Neural cell (in vitro differentiated cells): ENCODE measurements around the gene CADPS2. TPM values are rescaled to one million over a fixed set of nuclear protein-coding genes. Genes with fewer than 3 reads are reported as not detected.
A peak's percentile ranks its signal among the peaks of the same experiment; 100 is the strongest.

Experiments used
- H2AFZ ChIP-seq: fragments of 200-600, 300-800 bp; sonication (generic), shearing (Covaris generic); 2 replicates; pipeline ENCODE4 v1.6.0; 2014; ENCODE audit warnings: low read depth, mild to moderate bottlenecking, antibody characterized with exemption, low read length, moderate library complexity
- H3F3A ChIP-seq: fragments of 200-600 bp; shearing (Covaris generic); 2 replicates; pipeline ENCODE4 v1.6.1; 2016; ENCODE audit warnings: mild to moderate bottlenecking, moderate library complexity, mixed read lengths, antibody characterized with exemption, low read length; ENCODE audit not compliant: insufficient read depth, poor library complexity, severe bottlenecking
- H3K27ac ChIP-seq: fragments of 200-600, 300-800 bp; sonication (generic), shearing (Covaris generic); 2 replicates; pipeline ENCODE4 v1.5.1; 2014; ENCODE audit warnings: mild to moderate bottlenecking, low read length, moderate library complexity
- H3K27me3 ChIP-seq: fragments of 300-800, 200-600 bp; sonication (generic), shearing (Covaris generic); 2 replicates; pipeline ENCODE4 v1.6.0; 2014; ENCODE audit warnings: mild to moderate bottlenecking, low read depth, low read length, moderate library complexity; ENCODE audit not compliant: insufficient read depth
- H3K36me3 ChIP-seq: fragments of 300-800, 200-600 bp; sonication (generic), shearing (Covaris generic); 2 replicates; pipeline ENCODE4 v1.5.1; 2014; ENCODE audit warnings: mild to moderate bottlenecking, antibody characterized with exemption, low read length, moderate library complexity; ENCODE audit not compliant: insufficient read depth
- H3K4me2 ChIP-seq: fragments of 300-800, 200-600 bp; sonication (generic), shearing (Covaris generic); 2 replicates; pipeline ENCODE4 v1.6.0; 2014; ENCODE audit warnings: mild to moderate bottlenecking, low read length
- H3K4me3 ChIP-seq: fragments of 300-800, 200-600 bp; sonication (generic), shearing (Covaris generic); 2 replicates; pipeline ENCODE4 v1.5.1; 2014; ENCODE audit warnings: mild to moderate bottlenecking, low read length, moderate library complexity
- H3K79me2 ChIP-seq: fragments of 200-600 bp; shearing (Covaris generic); replicated peaks from 2 replicates; pipeline ENCODE4 v1.6.0; 2014; ENCODE audit warnings: mild to moderate bottlenecking, low read length, moderate library complexity; ENCODE audit not compliant: insufficient read depth
- H3K9ac ChIP-seq: fragments of 300-800, 200-600 bp; sonication (generic), shearing (Covaris generic); 2 replicates; pipeline ENCODE4 v1.6.1; 2016; ENCODE audit warnings: mild to moderate bottlenecking, low read length, mixed read lengths
- H3K9me2 ChIP-seq: fragments of 200-600 bp; shearing (Covaris generic); 2 replicates; pipeline ENCODE4 v1.6.1; 2016; ENCODE audit warnings: mild to moderate bottlenecking, low read length, mixed read lengths; ENCODE audit not compliant: insufficient read depth
- H3K9me3 ChIP-seq: fragments of 200-600, 300-800 bp; sonication (generic), shearing (Covaris generic); 2 replicates; pipeline ENCODE4 v1.6.1; 2016; ENCODE audit warnings: mild to moderate bottlenecking, mixed run types, low read length, moderate library complexity, mixed read lengths
- H4K20me1 ChIP-seq: fragments of 200-600 bp; shearing (Covaris generic); 2 replicates; pipeline ENCODE4 v1.6.1; 2016; ENCODE audit warnings: mild to moderate bottlenecking, mixed run types; ENCODE audit not compliant: insufficient read depth
- EP300 ChIP-seq: fragments of 450-650 bp; conservative IDR thresholded peaks from 2 replicates; pipeline ENCODE4 v1.6.1; 2014; ENCODE audit warnings: antibody characterized with exemption, mild to moderate bottlenecking, moderate library complexity; ENCODE audit not compliant: poor library complexity, severe bottlenecking
- EZH2 ChIP-seq: fragments of 200-600, 300-800 bp; shearing (Covaris generic), sonication (generic); IDR thresholded peaks from 2 replicates; pipeline ENCODE4 v1.6.1; 2014; ENCODE audit warnings: antibody characterized with exemption, low read length, borderline replicate concordance, mild to moderate bottlenecking; ENCODE audit not compliant: insufficient read depth, poor library complexity, severe bottlenecking
- MXI1 ChIP-seq: fragments of 450-650 bp; conservative IDR thresholded peaks from 2 replicates; pipeline ENCODE4 v1.6.1; 2014; ENCODE audit warnings: antibody characterized with exemption, mild to moderate bottlenecking; ENCODE audit not compliant: poor library complexity, severe bottlenecking
- POLR2AphosphoS5 ChIP-seq: IDR thresholded peaks from 2 replicates; pipeline ENCODE4 v1.6.1; 2012
- RAD21 ChIP-seq: fragments of 450-650 bp; conservative IDR thresholded peaks from 2 replicates; pipeline ENCODE4 v1.6.1; 2014; ENCODE audit warnings: antibody characterized with exemption, mild to moderate bottlenecking, moderate library complexity
- SMC3 ChIP-seq: fragments of 450-650 bp; conservative IDR thresholded peaks from 2 replicates; pipeline ENCODE4 v1.6.1; 2014; ENCODE audit warnings: antibody characterized with exemption, mild to moderate bottlenecking, moderate library complexity; ENCODE audit not compliant: poor library complexity
- TAF1 ChIP-seq: IDR thresholded peaks from 2 replicates; pipeline ENCODE4 v1.6.1; 2012; ENCODE audit warnings: low read depth
- polyA plus RNA-seq: library from polyadenylated mRNA; depleted of rRNA; stranded (reverse); fragments of >200 nt; gene quantifications from 2 replicates; pipeline ENCODE4 v1.2.3, GENCODE V29; 2014
- TF ChIP-seq, protein P1 (sequence below): IDR thresholded peaks from 2 replicates; pipeline ENCODE4 v1.6.1; 2012; ENCODE audit warnings: borderline replicate concordance
- TF ChIP-seq, protein P2 (sequence below): fragments of 450-650 bp; IDR thresholded peaks from 2 replicates; pipeline ENCODE4 v1.5.1; 2014; ENCODE audit warnings: antibody characterized with exemption, mild to moderate bottlenecking, moderate library complexity; ENCODE audit not compliant: poor library complexity, severe bottlenecking

CADPS2 gene
- polyA plus RNA-seq, 1 donor from 2014 or later: 5.9 TPM

DNA sequence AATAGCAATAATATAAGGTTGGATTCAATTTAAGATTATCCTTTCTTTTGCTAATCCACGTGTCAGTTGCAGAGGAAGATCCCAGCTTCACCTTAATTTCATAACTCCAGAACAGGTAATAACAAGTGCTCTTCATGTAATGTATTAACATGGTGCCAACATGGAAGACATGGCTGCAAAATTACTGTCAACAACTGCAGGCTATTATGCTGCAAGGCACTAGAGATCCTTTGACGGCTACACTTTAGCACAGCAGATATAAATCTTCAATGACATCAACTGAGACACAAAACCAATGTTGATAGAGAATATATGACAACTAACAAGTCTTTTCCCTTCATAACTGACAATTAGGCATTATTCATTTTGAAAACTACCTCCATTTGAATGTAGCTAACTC lies 283.5 kb downstream of the CADPS2 start:
- no peak overlapping the region for H3K4me2 ChIP-seq

DNA sequence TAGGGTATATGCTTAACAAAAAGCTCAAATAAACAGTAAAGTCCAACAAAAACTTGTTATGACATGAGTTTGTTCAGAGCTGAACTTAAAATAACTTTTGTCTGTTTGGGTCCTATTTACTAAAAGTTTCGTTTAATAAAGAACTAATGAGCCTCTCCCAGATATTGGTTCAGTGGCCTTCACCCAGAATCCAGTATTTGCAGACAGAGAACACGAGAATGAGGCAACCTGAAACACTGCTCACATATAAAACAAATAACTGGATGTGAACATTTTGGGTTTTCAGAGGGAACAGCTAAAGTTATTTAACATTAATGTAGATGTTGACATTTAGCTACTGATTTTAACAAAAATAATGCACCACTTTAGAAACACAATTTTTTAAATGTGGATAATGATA lies 285.6 kb downstream of the CADPS2 start:
- Histone ChIP-seq H3K27me3 (no peaks in the 10 kb centered on the region), H2AFZ (no peak overlapping the region), H3K4me3 (no peak overlapping the region), H4K20me1 (no peaks in the 10 kb centered on the region), H3K27ac (no peak overlapping the region), H3F3A (no peaks in the 10 kb centered on the region), H3K4me2 (no peak overlapping the region), H3K9ac (no peak overlapping the region), H3K9me3 (no peaks in the 10 kb centered on the region), H3K36me3 (no peaks in the 10 kb centered on the region), H3K79me2 (no peaks in the 10 kb centered on the region), H3K9me2 (no peaks in the 10 kb centered on the region)
- TF ChIP-seq POLR2AphosphoS5: no peak
- no peak for TF ChIP-seq EZH2
- TF ChIP-seq, protein P1, sequence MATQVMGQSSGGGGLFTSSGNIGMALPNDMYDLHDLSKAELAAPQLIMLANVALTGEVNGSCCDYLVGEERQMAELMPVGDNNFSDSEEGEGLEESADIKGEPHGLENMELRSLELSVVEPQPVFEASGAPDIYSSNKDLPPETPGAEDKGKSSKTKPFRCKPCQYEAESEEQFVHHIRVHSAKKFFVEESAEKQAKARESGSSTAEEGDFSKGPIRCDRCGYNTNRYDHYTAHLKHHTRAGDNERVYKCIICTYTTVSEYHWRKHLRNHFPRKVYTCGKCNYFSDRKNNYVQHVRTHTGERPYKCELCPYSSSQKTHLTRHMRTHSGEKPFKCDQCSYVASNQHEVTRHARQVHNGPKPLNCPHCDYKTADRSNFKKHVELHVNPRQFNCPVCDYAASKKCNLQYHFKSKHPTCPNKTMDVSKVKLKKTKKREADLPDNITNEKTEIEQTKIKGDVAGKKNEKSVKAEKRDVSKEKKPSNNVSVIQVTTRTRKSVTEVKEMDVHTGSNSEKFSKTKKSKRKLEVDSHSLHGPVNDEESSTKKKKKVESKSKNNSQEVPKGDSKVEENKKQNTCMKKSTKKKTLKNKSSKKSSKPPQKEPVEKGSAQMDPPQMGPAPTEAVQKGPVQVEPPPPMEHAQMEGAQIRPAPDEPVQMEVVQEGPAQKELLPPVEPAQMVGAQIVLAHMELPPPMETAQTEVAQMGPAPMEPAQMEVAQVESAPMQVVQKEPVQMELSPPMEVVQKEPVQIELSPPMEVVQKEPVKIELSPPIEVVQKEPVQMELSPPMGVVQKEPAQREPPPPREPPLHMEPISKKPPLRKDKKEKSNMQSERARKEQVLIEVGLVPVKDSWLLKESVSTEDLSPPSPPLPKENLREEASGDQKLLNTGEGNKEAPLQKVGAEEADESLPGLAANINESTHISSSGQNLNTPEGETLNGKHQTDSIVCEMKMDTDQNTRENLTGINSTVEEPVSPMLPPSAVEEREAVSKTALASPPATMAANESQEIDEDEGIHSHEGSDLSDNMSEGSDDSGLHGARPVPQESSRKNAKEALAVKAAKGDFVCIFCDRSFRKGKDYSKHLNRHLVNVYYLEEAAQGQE: no peak
- TF ChIP-seq MXI1: no peak
- TF ChIP-seq, protein P2, sequence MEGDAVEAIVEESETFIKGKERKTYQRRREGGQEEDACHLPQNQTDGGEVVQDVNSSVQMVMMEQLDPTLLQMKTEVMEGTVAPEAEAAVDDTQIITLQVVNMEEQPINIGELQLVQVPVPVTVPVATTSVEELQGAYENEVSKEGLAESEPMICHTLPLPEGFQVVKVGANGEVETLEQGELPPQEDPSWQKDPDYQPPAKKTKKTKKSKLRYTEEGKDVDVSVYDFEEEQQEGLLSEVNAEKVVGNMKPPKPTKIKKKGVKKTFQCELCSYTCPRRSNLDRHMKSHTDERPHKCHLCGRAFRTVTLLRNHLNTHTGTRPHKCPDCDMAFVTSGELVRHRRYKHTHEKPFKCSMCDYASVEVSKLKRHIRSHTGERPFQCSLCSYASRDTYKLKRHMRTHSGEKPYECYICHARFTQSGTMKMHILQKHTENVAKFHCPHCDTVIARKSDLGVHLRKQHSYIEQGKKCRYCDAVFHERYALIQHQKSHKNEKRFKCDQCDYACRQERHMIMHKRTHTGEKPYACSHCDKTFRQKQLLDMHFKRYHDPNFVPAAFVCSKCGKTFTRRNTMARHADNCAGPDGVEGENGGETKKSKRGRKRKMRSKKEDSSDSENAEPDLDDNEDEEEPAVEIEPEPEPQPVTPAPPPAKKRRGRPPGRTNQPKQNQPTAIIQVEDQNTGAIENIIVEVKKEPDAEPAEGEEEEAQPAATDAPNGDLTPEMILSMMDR: no peak
- no peak for TF ChIP-seq EP300
- no peak for TF ChIP-seq SMC3
- no peak for TF ChIP-seq TAF1
- TF ChIP-seq RAD21: no peak

More for the DNA sequence above, 283.5 kb downstream of the CADPS2 start:
- H3F3A ChIP-seq: no peaks in the 10 kb centered on the region
- no peaks in the 10 kb centered on the region for H3K36me3 ChIP-seq
- peak overlapping the region; percentile 3 for H3K27ac ChIP-seq
- no peaks in the 10 kb centered on the region for H3K27me3 ChIP-seq
- H3K79me2 ChIP-seq: no peaks in the 10 kb centered on the region
- no peak overlapping the region for H3K4me3 ChIP-seq
- peak; percentile 84 for TF ChIP-seq EP300
- TF ChIP-seq MXI1: no peak
- TF ChIP-seq POLR2AphosphoS5: peak; percentile 84
- no peak for TF ChIP-seq TAF1
- H2AFZ ChIP-seq: no peak overlapping the region
- no peaks in the 10 kb centered on the region for H3K9me2 ChIP-seq
- H4K20me1 ChIP-seq: no peaks in the 10 kb centered on the region
- no peak overlapping the region for H3K9ac ChIP-seq
- no peaks in the 10 kb centered on the region for H3K9me3 ChIP-seq

DNA sequence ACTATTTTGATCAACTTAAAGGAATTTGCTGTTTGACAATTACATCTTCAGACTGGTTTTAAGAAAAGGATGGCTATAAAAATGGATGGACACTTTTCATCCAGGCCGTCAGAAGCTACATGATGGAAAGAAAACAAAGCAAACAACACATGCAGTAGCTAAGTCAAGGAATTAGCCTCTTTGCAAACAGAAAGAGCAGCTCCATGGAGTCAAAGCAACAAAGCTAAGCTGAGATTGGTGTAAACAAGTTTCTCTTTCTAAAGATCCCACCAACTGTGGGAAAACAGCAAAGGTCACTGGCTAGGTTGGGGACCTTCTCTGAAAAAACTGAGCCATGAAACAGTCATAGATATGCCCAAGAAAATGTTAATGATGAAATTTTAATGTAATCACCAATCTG lies 286.2 kb downstream of the CADPS2 start:
- no peaks in the 10 kb centered on the region for H3K9me2 ChIP-seq
- no peak overlapping the region for H3K4me3 ChIP-seq
- no peak overlapping the region for H3K27ac ChIP-seq
- no peak for TF ChIP-seq POLR2AphosphoS5
- no peak for TF ChIP-seq MXI1
- TF ChIP-seq, protein P1: no peak
- TF ChIP-seq RAD21: no peak
- no peak for TF ChIP-seq EZH2
- TF ChIP-seq, protein P2: no peak
- no peak for TF ChIP-seq TAF1
- no peak for TF ChIP-seq SMC3
- TF ChIP-seq EP300: no peak
- H3K36me3 ChIP-seq: no peaks in the 10 kb centered on the region
- H3K27me3 ChIP-seq: no peaks in the 10 kb centered on the region
- H4K20me1 ChIP-seq: no peaks in the 10 kb centered on the region
- no peak overlapping the region for H3K4me2 ChIP-seq
- H3K9ac ChIP-seq: no peak overlapping the region
- H2AFZ ChIP-seq: no peak overlapping the region
- H3K79me2 ChIP-seq: no peaks in the 10 kb centered on the region
- no peaks in the 10 kb centered on the region for H3F3A ChIP-seq
- no peaks in the 10 kb centered on the region for H3K9me3 ChIP-seq
